ENCODE results near the gene SH3D21. TPM values are rescaled to one million over a fixed set of nuclear protein-coding genes. Genes with fewer than 3 reads are reported as not detected.
A peak's percentile ranks its signal among the peaks of the same experiment; 100 is the strongest.

The SH3D21 gene
- total RNA-seq, 1 experiment from 2014 or later, result 3.3 TPM

- TF ChIP-seq CTCF (IDR thresholded peaks at IDR 0.05; ENCODE audit: unreplicated experiment), result no peak
- Mint-ChIP-seq H3K9me3 (ENCODE audit: unreplicated experiment) (no peaks in the 10 kb centered on the region), H3K4me3 (ENCODE audit: unreplicated experiment) (no peak overlapping the region), H3K27me3 (ENCODE audit: insufficient read depth, unreplicated experiment) (no peaks in the 10 kb centered on the region), H3K4me1 (ENCODE audit: insufficient read depth, unreplicated experiment) (peaks cover 20% of the 10 kb centered on the region), H3K36me3 (ENCODE audit: insufficient read depth, unreplicated experiment) (peaks cover 39% of the 10 kb centered on the region), H3K27ac (ENCODE audit: low read depth, unreplicated experiment) (no peak overlapping the region)
- ChIA-PET POLR2A (interaction anchor here (0.9 to 2.6 kb wide), 5 partner anchors 17 to 218 kb away, joined by 3 to 10 read pairs (median 4); partner anchors contain the start of genes LSM10 and TRAPPC3), CTCF (interaction anchor here (0.6 to 7.4 kb wide), 23 partner anchors 8 to 220 kb away, joined by 3 to 118 read pairs (median 7); partner anchors contain the start of genes EVA1B, SH3D21 and TRAPPC3)
- no peak for DNase-seq (ENCODE audit: unreplicated experiment)
- no TSS peak for BruUV-seq (replicated peaks)
- intact Hi-C loops (cut with micrococcal nuclease), result loop anchor here (2.0 kb wide), 1 partner anchor 53 kb away; no protein-coding TSS in a partner anchor
These were observed 61.6 kb downstream of the SH3D21 start for GRCh38 chr1:36367798-36368197.

DNA sequence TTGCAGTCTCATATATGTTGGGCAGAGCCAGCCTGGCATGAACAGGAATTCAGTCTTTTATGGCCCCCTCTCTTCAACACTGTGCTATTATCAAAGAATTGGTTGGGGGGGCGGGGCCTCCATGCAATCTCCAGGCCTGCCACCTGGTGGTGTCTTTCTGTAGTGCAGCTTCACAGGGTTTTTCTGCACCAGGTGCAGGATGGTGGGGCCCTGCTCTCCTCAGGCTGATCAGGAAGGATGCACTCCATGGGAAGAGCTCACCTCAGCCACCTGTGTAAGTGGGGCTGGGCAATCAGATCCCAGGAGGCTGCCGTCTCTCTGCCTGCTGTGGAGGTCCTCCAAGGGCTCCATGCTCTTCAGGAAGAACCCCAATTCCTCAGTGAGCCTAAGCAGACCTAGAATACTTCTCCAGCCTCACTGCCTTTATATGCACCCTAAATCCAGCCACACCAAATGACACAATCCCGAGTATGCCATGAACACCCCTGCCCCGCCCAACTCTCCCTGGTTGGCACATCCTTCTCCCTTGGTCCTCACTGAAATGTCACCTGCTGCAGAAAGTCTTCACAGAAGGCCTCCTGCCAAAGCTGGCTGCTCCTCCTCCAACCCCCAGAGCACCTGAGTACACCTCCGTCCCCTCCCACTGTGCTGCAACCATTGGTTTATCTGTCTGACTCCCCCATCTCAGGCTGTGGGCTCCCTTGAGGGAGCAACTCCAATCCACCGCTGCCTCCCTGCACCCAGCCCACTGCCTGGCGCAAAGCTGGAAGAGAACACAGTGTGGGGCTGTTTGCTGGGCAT is 63.1 kb downstream of the SH3D21 start:
- Mint-ChIP-seq H3K9me3 (ENCODE audit: unreplicated experiment) (no peaks in the 10 kb centered on the region), H3K27ac (ENCODE audit: low read depth, unreplicated experiment) (peak overlapping the region; percentile 37), H3K36me3 (ENCODE audit: insufficient read depth, unreplicated experiment) (peaks cover 45% of the 10 kb centered on the region), H3K4me3 (ENCODE audit: unreplicated experiment) (no peak overlapping the region), H3K4me1 (ENCODE audit: insufficient read depth, unreplicated experiment) (peaks cover 33% of the 10 kb centered on the region), H3K27me3 (ENCODE audit: insufficient read depth, unreplicated experiment) (no peaks in the 10 kb centered on the region)
- peak; percentile 76 for DNase-seq (ENCODE audit: unreplicated experiment)
- ChIA-PET CTCF (interaction anchor here (0.5 to 7.4 kb wide), 34 partner anchors 9 to 1112 kb away, joined by 3 to 118 read pairs (median 4); partner anchors contain the start of genes EVA1B, LSM10, SH3D21 and TRAPPC3), POLR2A (interaction anchor here (0.7 to 2.6 kb wide), 8 partner anchors 8 to 220 kb away, joined by 3 to 12 read pairs (median 4); partner anchors contain the start of genes SH3D21 and TRAPPC3)
- TF ChIP-seq CTCF (IDR thresholded peaks at IDR 0.05; ENCODE audit: unreplicated experiment), result peak; percentile 84
- no TSS peak for BruUV-seq (replicated peaks)
- intact Hi-C loops (cut with micrococcal nuclease), result loop anchor here (1.0 to 2.0 kb wide), 2 partner anchors 27 to 52 kb away; no protein-coding TSS in a partner anchor

Other genes starting within 250 kb of the SH3D21 start
- gene TEKT2, start 222.3 kb upstream of the SH3D21 start, total RNA-seq (2022), result not detected in 2 replicates
- gene ADPRS, start 217.5 kb upstream of the SH3D21 start, total RNA-seq (2022), result 24.8 and 26.4 TPM in 2 replicates
- gene COL8A2, start 181.1 kb upstream of the SH3D21 start, total RNA-seq (2022), result not detected in 2 replicates
- 72.8 and 75.5 TPM in 2 replicates for gene TRAPPC3, start 156.9 kb upstream of the SH3D21 start, total RNA-seq (2022)
- gene MAP7D1, start 150.2 kb upstream of the SH3D21 start, total RNA-seq (2022), result 131 and 170 TPM in 2 replicates
- gene THRAP3, start 81.9 kb upstream of the SH3D21 start, total RNA-seq (2022), result 92.2 and 116 TPM in 2 replicates
- 4.8 and 5.7 TPM in 2 replicates for gene EVA1B, start 17.3 kb downstream of the SH3D21 start, total RNA-seq (2022)
- gene STK40, start 79.6 kb downstream of the SH3D21 start, total RNA-seq (2022), result 44.0 and 47.4 TPM in 2 replicates
- gene LSM10, start 91.5 kb downstream of the SH3D21 start, total RNA-seq (2022), result 42.3 and 49.8 TPM in 2 replicates
- 7.6 and 15.1 TPM in 2 replicates for gene OSCP1, start 144.1 kb downstream of the SH3D21 start, total RNA-seq (2022)
- 95.6 and 101 TPM in 2 replicates for gene MRPS15, start 158.0 kb downstream of the SH3D21 start, total RNA-seq (2022)
- not detected in 2 replicates for gene CSF3R, start 176.5 kb downstream of the SH3D21 start, total RNA-seq (2022)

Measured in MCF 10A (cell line).